Stimulated activated CD4-positive, alpha-beta T cell treated with anti-CD3 and anti-CD28 coated beads, TNF-alpha, amount 100 ng/mL, for 24 hours (primary cell): ENCODE data around the gene KCNIP4.
A peak's percentile ranks its signal among the peaks of the same experiment; 100 is the strongest.
"Not testable (repeated sequence)": the region's sequence is repeated elsewhere in the genome, so short reads cannot be mapped to it uniquely, and the experiment has no call there.

Source experiments
- DNase-seq, 3 experiments: peaks; one replicate each; pipeline ENCODE4 v3.0.0-alpha.2; 2020; ENCODE audit warnings: low read depth in 3 of 3

The KCNIP4 gene

GRCh38 chr4:20857081-20857480 lies 1091.5 kb downstream of the KCNIP4 start:
- DNase-seq, result no peak

GRCh38 chr4:20847124-20847747 lies 1101.3 kb downstream of the KCNIP4 start:
- DNase-seq, result no peak

- DNase-seq, result no peak
Observed at GRCh38 chr4:20844311-20844710, 1104.3 kb downstream of the KCNIP4 start.

- no peak for DNase-seq
Observed at GRCh38 chr4:20840648-20841190, 1107.9 kb downstream of the KCNIP4 start.

GRCh38 chr4:20839957-20840356 lies 1108.6 kb downstream of the KCNIP4 start:
- no peak for DNase-seq

- DNase-seq, result no peak
Observed at GRCh38 chr4:20838476-20838875, 1110.1 kb downstream of the KCNIP4 start.

GRCh38 chr4:20832826-20833225 lies 1115.7 kb downstream of the KCNIP4 start:
- no peak for DNase-seq

GRCh38 chr4:20831746-20832145 lies 1116.8 kb downstream of the KCNIP4 start:
- no peak for DNase-seq

GRCh38 chr4:20829617-20830357 lies 1118.8 kb downstream of the KCNIP4 start:
- DNase-seq, result no peak

GRCh38 chr4:20825505-20825904 lies 1123.1 kb downstream of the KCNIP4 start:
- DNase-seq, result no peak

- DNase-seq, result no peak
Observed at GRCh38 chr4:20816287-20816686, 1132.3 kb downstream of the KCNIP4 start.

- DNase-seq, result no peak
Observed at GRCh38 chr4:20813700-20814099, 1134.9 kb downstream of the KCNIP4 start.

GRCh38 chr4:20809812-20810211 lies 1138.8 kb downstream of the KCNIP4 start:
- no peak for DNase-seq

- DNase-seq, result no peak
Observed at GRCh38 chr4:20805716-20806115, 1142.9 kb downstream of the KCNIP4 start.

- no peak for DNase-seq
Observed at GRCh38 chr4:20787940-20788665, 1160.5 kb downstream of the KCNIP4 start.

GRCh38 chr4:20783134-20783533 lies 1165.4 kb downstream of the KCNIP4 start:
- not testable (repeated sequence) for DNase-seq

GRCh38 chr4:20778896-20779295 lies 1169.7 kb downstream of the KCNIP4 start:
- DNase-seq, result no peak

- peak in 2 of 3 experiments; percentile 0 to 4 for DNase-seq
Observed at GRCh38 chr4:20773144-20773997, 1175.2 kb downstream of the KCNIP4 start.

- no peak for DNase-seq
Observed at GRCh38 chr4:20764366-20764992, 1184.1 kb downstream of the KCNIP4 start.

- DNase-seq, result no peak
Observed at GRCh38 chr4:20761826-20762225, 1186.7 kb downstream of the KCNIP4 start.

GRCh38 chr4:20761382-20761781 lies 1187.2 kb downstream of the KCNIP4 start:
- no peak for DNase-seq
